GM12878 (cell line): ENCODE measurements around the gene SLC25A42. TPM values are rescaled to one million over a fixed set of nuclear protein-coding genes. Genes with fewer than 3 reads are reported as not detected.
"Not testable (repeated sequence)": the region's sequence is repeated elsewhere in the genome, so short reads cannot be mapped to it uniquely, and the experiment has no call there.

Source experiments
- ATAC-seq: fragments of 200-7000 bp; cut with Tn5 transposase; 3 replicates; pipeline ENCODE4 v1.9.1; 2020; ENCODE audit warnings: mild to moderate bottlenecking, moderate library complexity
- BruUV-seq: library from RNA; stranded (reverse); fragments of 400-500 nt; replicated peaks from 2 replicates; lab custom pipeline; 2021; lab: Mats Ljungman, UMichigan
- CTCF ChIA-PET: fragments of 300-600 bp; sonication (Branson Sonifier 250); formaldehyde crosslinking; extraction: SDS; loops from one replicate; lab custom pipeline; 2021; ENCODE audit warnings: inconsistent platforms; lab: Yijun Ruan, JAX
- POLR2A ChIA-PET: fragments of 350-600 bp; formaldehyde crosslinking; extraction: SDS; loops from one replicate; lab custom pipeline; 2021; ENCODE audit warnings: inconsistent platforms; lab: Charles Lee
- RAD21 ChIA-PET: fragments of 300-600 bp; sonication (Branson Sonifier 250); formaldehyde crosslinking; loops from one replicate; lab custom pipeline; 2023; ENCODE audit warnings: antibody characterized with exemption; ENCODE audit not compliant: unreplicated experiment; lab: Charles Lee
- SMC1A ChIA-PET: fragments of 300-600 bp; sonication (Branson Sonifier 250); formaldehyde crosslinking; loops from one replicate; lab custom pipeline; 2023; ENCODE audit not compliant: unreplicated experiment, uncharacterized antibody; lab: Charles Lee
- DNase-seq: peaks from one replicate; pipeline ENCODE4 v3.0.0-alpha.2; 2011; ENCODE audit warnings: low read depth, low spot score
- FAIRE-seq: peaks from 3 replicates; lab custom pipeline; 2011; peaks lifted over from hg19 to GRCh38; lab: Jason Lieb, UNC
- H2AFZ ChIP-seq: 2 replicates; pipeline ENCODE4 v1.6.0; 2011; ENCODE audit warnings: low read depth, low read length, control low read depth; ENCODE audit not compliant: control insufficient read depth
- H3K27ac ChIP-seq: 2 replicates; pipeline ENCODE4 v1.5.1; 2011; ENCODE audit warnings: control low read depth; ENCODE audit not compliant: control insufficient read depth, insufficient read depth
- H3K27me3 ChIP-seq, 2 experiments: replicated peaks in 1 of 2; 2 replicates each; pipeline versions ENCODE4 v1.6.0 to v1.6.1; 2011; ENCODE audit warnings: low read length in 1 of 2; ENCODE audit not compliant: control insufficient read depth in 2 of 2, insufficient read depth in 2 of 2
- H3K36me3 ChIP-seq, 2 experiments: 2 replicates each; pipeline ENCODE4 v1.5.1; 2011; ENCODE audit warnings: low read length in 1 of 2; ENCODE audit not compliant: control insufficient read depth in 2 of 2, insufficient read depth in 2 of 2
- H3K4me1 ChIP-seq: 2 replicates; pipeline ENCODE4 v1.6.1; 2011; ENCODE audit warnings: mild to moderate bottlenecking, low read length, moderate library complexity, mixed read lengths; ENCODE audit not compliant: control insufficient read depth, insufficient read depth
- H3K4me2 ChIP-seq: 2 replicates; pipeline ENCODE4 v1.6.0; 2011; ENCODE audit warnings: control low read depth; ENCODE audit not compliant: control insufficient read depth, insufficient read depth
- H3K4me3 ChIP-seq: fragments of 200-600 bp; sonication (generic); 2 replicates; pipeline ENCODE4 v1.5.1; 2016
- H3K79me2 ChIP-seq: 2 replicates; pipeline ENCODE4 v1.6.0; 2011; ENCODE audit warnings: low read length; ENCODE audit not compliant: control insufficient read depth, insufficient read depth
- H3K9ac ChIP-seq: 2 replicates; pipeline ENCODE4 v1.8.0; 2011; ENCODE audit warnings: low read length, control low read depth, mixed read lengths; ENCODE audit not compliant: control insufficient read depth, insufficient read depth
- H3K9me3 ChIP-seq: replicated peaks from 3 replicates; pipeline ENCODE4 v1.5.1; 2011; ENCODE audit warnings: mild to moderate bottlenecking, low read length; ENCODE audit not compliant: control insufficient read depth, insufficient read depth
- H4K20me1 ChIP-seq: 2 replicates; pipeline ENCODE4 v1.6.0; 2011; ENCODE audit not compliant: control insufficient read depth, insufficient read depth
- CBX3 ChIP-seq: fragments of 200-600 bp; sonication (generic); IDR thresholded peaks from 2 replicates; pipeline ENCODE4 v1.6.1; 2016; ENCODE audit warnings: low read depth, borderline replicate concordance
- IRF4 ChIP-seq: IDR thresholded peaks from 2 replicates; pipeline ENCODE4 v1.6.1; 2011; ENCODE audit warnings: low read depth, low read length
- POLR2AphosphoS5 ChIP-seq: IDR thresholded peaks from 2 replicates; pipeline ENCODE4 v1.6.1; 2011; ENCODE audit warnings: mild to moderate bottlenecking, low read length, inconsistent platforms
- USF1 ChIP-seq: IDR thresholded peaks from 2 replicates; pipeline ENCODE4 v1.6.1; 2011; ENCODE audit warnings: borderline replicate concordance, low read depth, mild to moderate bottlenecking, moderate library complexity, mixed read lengths, low read length; ENCODE audit not compliant: insufficient read depth; ENCODE audit errors: extremely low read length
- WRNIP1 ChIP-seq: IDR thresholded peaks from 2 replicates; pipeline ENCODE4 v1.6.1; 2011; ENCODE audit warnings: low read depth, low read length, improper control_type of control experiment, borderline replicate concordance
- WGBS: methylation state at CpG from one replicate; pipeline ENCODE4 v1.1.6; 2016; ENCODE audit warnings: low lambda C conversion rate; ENCODE audit not compliant: insufficient replicate concordance, insufficient coverage; ENCODE audit errors: missing lambda C conversion rate; 5-methylcytosine and 5-hydroxymethylcytosine counted together
- in situ Hi-C: fragments of 300-500 bp; cut with MboI; formaldehyde crosslinking; loops from 9 replicates; pipeline ENCODE4 v1.14.3; 2018; ENCODE audit warnings: mixed read lengths
- intact Hi-C: fragments of 100-400 bp; cut with micrococcal nuclease; formaldehyde crosslinking; loops from one replicate; pipeline ENCODE4 v1.14.2; 2022; ENCODE audit not compliant: unreplicated experiment
- polyA plus RNA-seq, 11 experiments: library from polyadenylated mRNA; depleted of rRNA in 4 of 11; unstranded in 6 of 11; stranded (reverse) in 5 of 11; fragments of >200 nt; fragmentation: Nextera tagmentation in 4 of 11; fragmentation: Illumina TruSeq in 1 of 11; extraction: Ambion mirVana in 4 of 11; extraction: Trizol in 1 of 11; gene quantifications; 1 replicate in 1 of 11; 2 replicates in 10 of 11; pipeline versions ENCODE4 v1.2.1 to v1.2.3, GENCODE V29; 2011 to 2016; ENCODE audit warnings: inconsistent platforms in 2 of 11, missing spikeins in 2 of 11, low read depth in 1 of 11
- total RNA-seq, 4 experiments: library from RNA; depleted of rRNA in 3 of 4; stranded (reverse); fragments of >200 nt in 3 of 4; fragmentation: Illumina TruSeq in 1 of 4; extraction: Trizol in 1 of 4; gene quantifications; 2 replicates each; pipeline versions ENCODE4 v1.2.1 to v1.2.3, GENCODE V29; 2013 to 2021
- TF ChIP-seq, protein P1 (sequence below): IDR thresholded peaks from 2 replicates; pipeline ENCODE4 v1.6.1; 2011; ENCODE audit warnings: low read depth, mild to moderate bottlenecking, low read length, moderate library complexity, borderline replicate concordance; ENCODE audit errors: extremely low read depth
- TF ChIP-seq, protein P2 (sequence below): fragments of 450-650 bp; IDR thresholded peaks from 2 replicates; pipeline ENCODE4 v1.6.1; 2017; ENCODE audit warnings: low read depth, mild to moderate bottlenecking, moderate library complexity
- TF ChIP-seq, protein P3 (sequence below): fragments of 450-650 bp; IDR thresholded peaks from 2 replicates; pipeline ENCODE4 v1.6.1; 2017; ENCODE audit warnings: borderline replicate concordance

Gene SLC25A42
- total and polyA plus RNA-seq, 10 of the 15 experiments (the other 5 are each of a cell fraction or from before 2014, with no cell fraction given), result 0.24 to 19.2 (median 9.6) TPM

DNA sequence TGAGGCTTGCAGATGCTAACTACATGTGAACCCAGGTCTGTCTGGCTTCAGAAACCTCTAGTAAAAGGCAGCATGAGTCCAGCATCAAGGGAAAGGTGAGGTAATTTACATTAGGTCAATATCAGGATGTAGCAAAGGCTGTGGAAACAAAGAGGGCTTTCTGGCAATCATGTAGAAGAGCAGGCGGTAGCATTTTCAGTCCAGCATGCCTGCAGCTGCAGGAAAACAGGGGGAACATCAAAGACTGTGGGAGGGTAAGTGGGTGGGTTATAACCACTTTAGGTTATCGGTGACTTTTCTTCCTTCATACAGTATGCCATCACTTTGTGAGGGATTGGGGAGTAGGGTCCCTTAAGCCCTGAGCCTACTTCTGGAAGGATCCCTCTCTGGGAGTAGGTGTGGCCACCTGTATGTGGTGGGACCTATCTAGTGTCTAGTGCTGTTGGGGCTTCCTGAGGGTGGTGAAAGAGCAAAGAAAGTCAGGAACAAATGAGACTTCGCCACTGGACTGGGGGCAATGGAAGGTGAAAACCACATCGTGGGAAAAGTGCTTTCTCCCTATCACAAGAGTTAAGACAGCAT, 41.3 kb upstream of the SLC25A42 start:
- no peak; the same call in 2 of the 3 replicates for ATAC-seq
- H3K9me3 ChIP-seq, result no peaks in the 10 kb centered on the region
- H3K79me2 ChIP-seq, result peaks cover 20% of the 10 kb centered on the region
- no peak overlapping the region for H3K4me2 ChIP-seq
- TF ChIP-seq WRNIP1, result no peak
- no peak for TF ChIP-seq USF1
- no peak for TF ChIP-seq POLR2AphosphoS5
- TF ChIP-seq, protein P1, sequence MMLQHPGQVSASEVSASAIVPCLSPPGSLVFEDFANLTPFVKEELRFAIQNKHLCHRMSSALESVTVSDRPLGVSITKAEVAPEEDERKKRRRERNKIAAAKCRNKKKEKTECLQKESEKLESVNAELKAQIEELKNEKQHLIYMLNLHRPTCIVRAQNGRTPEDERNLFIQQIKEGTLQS, result no peak
- TF ChIP-seq IRF4, result no peak
- TF ChIP-seq CBX3, result no peak
- TF ChIP-seq, protein P2, sequence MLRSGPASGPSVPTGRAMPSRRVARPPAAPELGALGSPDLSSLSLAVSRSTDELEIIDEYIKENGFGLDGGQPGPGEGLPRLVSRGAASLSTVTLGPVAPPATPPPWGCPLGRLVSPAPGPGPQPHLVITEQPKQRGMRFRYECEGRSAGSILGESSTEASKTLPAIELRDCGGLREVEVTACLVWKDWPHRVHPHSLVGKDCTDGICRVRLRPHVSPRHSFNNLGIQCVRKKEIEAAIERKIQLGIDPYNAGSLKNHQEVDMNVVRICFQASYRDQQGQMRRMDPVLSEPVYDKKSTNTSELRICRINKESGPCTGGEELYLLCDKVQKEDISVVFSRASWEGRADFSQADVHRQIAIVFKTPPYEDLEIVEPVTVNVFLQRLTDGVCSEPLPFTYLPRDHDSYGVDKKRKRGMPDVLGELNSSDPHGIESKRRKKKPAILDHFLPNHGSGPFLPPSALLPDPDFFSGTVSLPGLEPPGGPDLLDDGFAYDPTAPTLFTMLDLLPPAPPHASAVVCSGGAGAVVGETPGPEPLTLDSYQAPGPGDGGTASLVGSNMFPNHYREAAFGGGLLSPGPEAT, result no peak
- TF ChIP-seq, protein P3, sequence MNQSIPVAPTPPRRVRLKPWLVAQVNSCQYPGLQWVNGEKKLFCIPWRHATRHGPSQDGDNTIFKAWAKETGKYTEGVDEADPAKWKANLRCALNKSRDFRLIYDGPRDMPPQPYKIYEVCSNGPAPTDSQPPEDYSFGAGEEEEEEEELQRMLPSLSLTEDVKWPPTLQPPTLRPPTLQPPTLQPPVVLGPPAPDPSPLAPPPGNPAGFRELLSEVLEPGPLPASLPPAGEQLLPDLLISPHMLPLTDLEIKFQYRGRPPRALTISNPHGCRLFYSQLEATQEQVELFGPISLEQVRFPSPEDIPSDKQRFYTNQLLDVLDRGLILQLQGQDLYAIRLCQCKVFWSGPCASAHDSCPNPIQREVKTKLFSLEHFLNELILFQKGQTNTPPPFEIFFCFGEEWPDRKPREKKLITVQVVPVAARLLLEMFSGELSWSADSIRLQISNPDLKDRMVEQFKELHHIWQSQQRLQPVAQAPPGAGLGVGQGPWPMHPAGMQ, result no peak
- TF ChIP-seq, all 136 proteins: peak for 0
- no TSS peak for BruUV-seq
- in situ Hi-C loops, result no loop called here
- WGBS, result 91% methylated on average over 4 of the region's 4 CpGs
- Histone ChIP-seq H3K9ac (no peak overlapping the region), H2AFZ (no peak overlapping the region), H4K20me1 (no peaks in the 10 kb centered on the region), H3K4me1 (no peaks in the 10 kb centered on the region), H3K27ac (no peak overlapping the region), H3K4me3 (no peak overlapping the region), H3K27me3 (no peaks in the 10 kb centered on the region), H3K36me3 (peaks cover 17 to 39% of the 10 kb centered on the region in 2 experiments)
- DNase-seq (no peak), FAIRE-seq (no peak)
- intact Hi-C loops, result no loop called here
- ChIA-PET SMC1A (no interaction called here), RAD21 (no interaction called here), CTCF (interaction anchor here (0.5 to 1.0 kb wide), 2 partner anchors 22 to 261 kb away, joined by 3 to 4 read pairs; no protein-coding TSS in a partner anchor), POLR2A (interaction anchor here (0.6 to 0.9 kb wide), 2 partner anchors 19 to 152 kb away, joined by 3 to 4 read pairs; no protein-coding TSS in a partner anchor)

GRCh38 chr19:19023376-19023775, 40.4 kb upstream of the SLC25A42 start:
- DNase-seq, H3K4me1 ChIP-seq, BruUV-seq, H2AFZ ChIP-seq, ATAC-seq, H3K9me3 ChIP-seq, in situ Hi-C loops, H3K9ac ChIP-seq, intact Hi-C loops, H3K4me2 ChIP-seq, H3K27me3 ChIP-seq, H3K4me3 ChIP-seq, RAD21 ChIA-PET, H4K20me1 ChIP-seq, SMC1A ChIA-PET, H3K27ac ChIP-seq, FAIRE-seq: not testable (repeated sequence)
- POLR2A ChIA-PET, result interaction anchor here (0.9 kb wide), 1 partner anchor 151 kb away, joined by 3 read pairs; no protein-coding TSS in a partner anchor
- H3K36me3 ChIP-seq, result peaks cover 18 to 42% of the 10 kb centered on the region in 2 experiments
- 100% methylated on average over 1 of the region's 1 CpG for WGBS
- CTCF ChIA-PET, result interaction anchor here (0.8 kb wide), 1 partner anchor 264 kb away, joined by 3 read pairs; no protein-coding TSS in a partner anchor
- H3K79me2 ChIP-seq, result peaks cover 20% of the 10 kb centered on the region
